Stimulated activated CD4-positive, alpha-beta T cell treated with anti-CD3 and anti-CD28 coated beads, TNF-alpha, amount 100 ng/mL, for 48 hours (primary cell): Measurements from ENCODE around the gene MTMR2.
A peak's percentile ranks its signal among the peaks of the same experiment; 100 is the strongest.
"Not testable (repeated sequence)": the region's sequence is repeated elsewhere in the genome, so short reads cannot be mapped to it uniquely, and the experiment has no call there.

Experiments used
- DNase-seq, 3 donors: peaks; one replicate each; pipeline ENCODE4 v3.0.0-alpha.2; 2020; ENCODE audit warnings: low read depth in 3 of 3

MTMR2 gene

DNA sequence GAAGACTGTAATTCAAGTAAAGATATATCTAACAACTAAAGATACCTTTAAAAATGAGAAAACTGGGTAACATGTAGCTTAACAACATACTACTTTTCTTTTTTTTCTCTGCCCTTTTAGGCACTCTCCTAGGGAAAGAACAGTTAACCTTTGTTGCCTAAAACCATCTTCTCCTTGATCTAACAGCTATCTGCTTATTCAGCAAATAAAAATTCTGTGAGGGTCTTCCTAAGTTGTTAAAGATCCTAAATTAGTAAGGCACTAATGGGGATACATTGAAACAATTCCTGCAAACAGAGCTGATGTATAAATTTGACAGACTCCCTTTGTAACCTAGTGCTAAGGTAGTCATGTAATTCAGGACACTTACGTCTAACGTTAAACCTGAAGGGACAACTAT, 39.1 kb downstream of the MTMR2 start:
- no peak for DNase-seq

DNA sequence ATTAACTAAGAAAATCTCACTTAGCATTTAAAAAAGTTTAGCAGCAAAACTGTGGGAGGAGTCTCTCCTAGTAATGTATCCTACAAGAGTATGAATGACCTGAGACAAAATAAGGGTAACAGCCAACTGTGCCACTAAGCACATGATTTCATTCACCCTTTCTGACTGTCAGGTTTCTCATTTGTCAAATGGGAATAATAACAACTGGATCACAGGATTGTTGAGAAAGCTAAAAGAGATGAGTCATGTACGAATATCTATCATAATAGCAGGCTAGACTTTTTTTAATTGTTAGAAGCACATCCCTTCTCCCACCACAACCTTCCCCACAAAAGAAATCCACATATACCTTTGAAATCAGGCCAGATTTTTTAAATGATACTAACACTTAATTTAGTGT, 39.5 kb downstream of the MTMR2 start:
- DNase-seq = no peak

DNA sequence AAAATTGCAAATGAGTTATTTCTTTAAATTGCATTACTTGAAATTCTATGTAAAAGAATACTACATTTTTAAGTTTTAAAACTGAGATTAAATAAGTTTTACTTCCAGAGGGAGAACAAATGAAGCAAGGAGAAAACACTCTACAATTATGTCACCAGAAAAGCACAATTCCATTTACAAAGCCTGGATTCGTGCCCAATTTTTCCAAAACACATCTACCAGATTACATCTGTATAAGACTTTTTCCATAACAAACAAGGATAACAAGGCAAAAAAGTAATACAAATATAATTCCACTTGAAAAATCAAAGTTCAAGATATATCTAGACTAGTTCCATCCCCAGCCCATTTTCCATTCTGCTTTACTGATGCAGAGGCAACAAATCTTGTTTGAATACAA, 40.5 kb downstream of the MTMR2 start:
- no peak for DNase-seq

DNA sequence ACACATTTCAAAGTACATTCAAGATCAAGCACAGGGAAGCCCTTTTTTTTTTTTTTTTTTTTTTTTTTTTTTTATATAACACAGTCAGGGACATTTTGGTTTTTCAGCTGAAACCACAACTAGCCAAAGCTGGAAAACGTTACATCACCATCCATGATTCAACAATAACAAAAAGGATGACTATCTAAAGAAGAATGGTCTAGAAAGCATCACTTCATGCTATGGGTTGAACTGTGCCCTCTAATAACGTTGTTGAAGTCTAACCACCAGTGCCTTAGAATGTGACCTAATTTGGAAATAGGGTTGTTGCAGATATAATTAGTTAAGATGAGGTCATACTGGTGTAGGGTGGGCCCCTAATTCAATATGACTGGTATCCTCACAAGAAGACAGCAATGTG, 46.6 kb downstream of the MTMR2 start:
- DNase-seq = no peak

DNA sequence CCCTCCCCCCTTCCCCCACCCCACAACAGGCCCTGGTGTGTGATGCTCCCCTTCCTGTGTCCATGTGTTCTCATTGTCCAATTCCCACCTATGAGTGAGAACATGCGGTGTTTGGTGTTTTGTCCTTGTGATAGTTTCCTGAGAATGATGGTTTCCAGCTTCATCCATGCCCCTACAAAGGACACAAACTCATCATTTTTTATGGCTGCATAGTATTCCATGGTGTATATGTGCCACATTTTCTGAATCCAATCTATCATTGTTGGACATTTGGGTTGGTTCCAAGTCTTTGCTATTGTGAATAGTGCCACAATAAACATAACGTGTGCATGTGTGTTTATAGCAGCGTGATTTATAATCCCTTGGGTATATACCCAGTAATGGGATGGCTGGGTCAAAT, 53.0 kb downstream of the MTMR2 start:
- DNase-seq = not testable (repeated sequence)

DNA sequence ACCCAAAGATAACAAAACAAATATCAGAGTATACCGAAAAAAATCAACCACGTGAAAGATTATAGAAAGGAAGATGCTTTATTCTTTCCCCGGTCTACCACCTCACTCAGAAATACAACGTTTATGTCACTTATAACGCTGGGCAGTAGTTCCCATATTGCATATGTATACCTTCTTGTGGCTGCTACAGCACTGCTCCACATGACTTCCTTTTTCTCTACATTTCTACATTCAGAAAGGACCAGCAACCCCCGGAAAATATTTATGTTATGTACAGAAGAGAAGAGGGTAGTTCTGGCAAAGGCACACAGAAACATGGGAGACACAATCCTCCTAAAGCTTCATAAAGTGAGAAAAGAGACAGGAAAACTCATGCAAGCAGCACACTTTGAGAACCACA, 56.8 kb downstream of the MTMR2 start:
- no peak for DNase-seq

DNA sequence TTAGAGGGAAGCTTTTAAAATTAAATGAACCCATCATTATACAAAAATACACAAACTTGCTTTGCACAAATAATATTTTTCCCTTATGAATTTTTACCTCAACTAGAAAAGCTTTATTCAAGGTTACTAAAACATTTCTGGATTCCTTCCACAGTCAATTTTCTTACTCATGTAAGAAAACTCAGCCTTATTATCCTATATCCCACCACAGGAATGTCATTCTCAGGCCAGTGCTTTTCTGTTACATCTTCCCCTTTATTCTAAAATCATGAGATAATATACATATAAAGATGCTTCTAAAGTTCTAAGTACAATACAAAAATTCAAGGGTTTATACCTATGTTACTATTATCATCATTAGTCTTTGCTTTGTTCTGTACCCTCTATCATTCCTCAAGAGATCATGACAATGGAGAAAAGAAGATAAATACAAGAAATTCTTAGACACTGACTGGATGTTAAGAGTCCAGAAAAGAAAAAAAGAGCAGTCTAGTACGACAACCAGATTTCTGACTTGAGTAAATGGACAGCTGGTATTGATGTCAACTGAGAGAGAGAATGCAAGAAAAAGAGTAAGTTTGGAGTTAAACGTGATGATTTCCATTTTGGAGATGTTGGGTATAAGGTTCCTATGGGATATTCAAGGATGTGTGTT, 60.3 kb downstream of the MTMR2 start:
- no peak for DNase-seq

DNA sequence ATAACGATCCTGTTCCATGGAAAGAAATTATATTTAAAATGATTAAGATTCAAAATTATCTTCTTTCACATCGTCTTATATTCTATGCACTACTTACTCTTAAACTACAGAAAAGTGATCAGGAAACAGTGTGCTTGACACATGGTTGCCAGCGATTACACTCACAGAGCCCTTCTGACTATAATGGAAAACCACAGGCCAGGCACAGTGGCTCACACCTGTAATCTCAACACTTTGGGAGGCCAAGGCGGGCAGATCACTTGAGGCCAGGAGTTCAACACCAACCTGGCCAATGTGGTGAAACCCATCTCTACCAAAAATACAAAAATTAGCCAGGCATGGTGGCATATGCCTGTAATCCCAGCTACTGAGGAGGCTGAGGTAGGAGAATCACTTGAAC, 63.9 kb downstream of the MTMR2 start:
- not testable (repeated sequence) for DNase-seq

DNA sequence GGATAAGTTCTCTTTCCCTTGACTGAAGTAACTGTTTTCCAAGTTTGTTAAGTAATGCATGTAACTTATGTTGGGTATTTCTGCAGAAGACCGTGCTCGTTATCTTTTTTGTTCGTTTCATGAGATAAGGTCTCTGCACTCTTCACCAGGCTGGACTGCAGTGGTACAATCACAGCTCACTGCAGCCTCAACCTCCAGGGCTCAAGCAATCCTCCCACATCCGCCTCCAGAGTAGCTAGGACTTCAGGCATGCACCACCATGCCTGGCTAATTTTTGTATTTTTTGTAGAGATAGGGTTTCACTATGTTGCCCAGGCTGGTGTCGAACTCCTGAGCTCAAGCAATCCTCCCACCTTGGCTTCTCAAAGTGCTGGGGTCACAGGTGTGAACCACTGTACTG, 69.5 kb downstream of the MTMR2 start:
- not testable (repeated sequence) for DNase-seq

DNA sequence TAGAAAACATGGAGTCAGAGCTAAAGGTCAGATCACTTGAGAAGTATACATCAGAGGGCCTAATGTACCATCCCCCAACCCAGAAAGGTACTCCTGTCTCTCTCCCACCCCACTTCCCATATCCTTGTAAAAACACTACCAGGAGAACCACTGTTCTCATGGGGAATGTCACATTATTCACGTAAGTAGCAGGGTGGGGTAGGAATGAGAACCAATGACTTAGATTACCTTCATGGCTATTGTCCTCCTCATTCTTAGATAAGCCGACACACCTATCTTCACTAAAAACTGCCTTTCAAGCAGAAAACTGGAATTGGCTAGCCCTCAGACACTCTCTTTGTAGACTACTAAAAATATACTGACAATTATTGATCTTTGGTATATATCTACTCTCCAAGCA, 70.0 kb downstream of the MTMR2 start:
- no peak for DNase-seq

DNA sequence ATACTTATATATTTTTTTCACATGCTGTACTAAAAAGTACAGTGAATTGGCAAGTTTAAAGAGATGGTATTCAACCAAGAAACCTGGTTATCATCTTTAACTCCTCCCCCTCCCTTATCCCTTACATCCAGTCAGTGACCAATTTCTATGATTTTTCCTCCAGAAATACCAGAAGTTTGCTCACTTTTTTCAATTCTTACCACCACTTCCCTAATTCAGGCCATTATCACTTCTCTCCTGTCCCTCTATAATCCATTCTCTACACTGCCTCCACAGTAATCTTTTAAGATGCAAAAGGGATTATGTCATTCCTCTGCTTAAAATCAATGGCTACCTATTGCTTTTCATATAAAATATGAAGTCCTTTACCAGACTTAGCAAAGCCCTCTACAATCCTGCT, 70.8 kb downstream of the MTMR2 start:
- DNase-seq = no peak

DNA sequence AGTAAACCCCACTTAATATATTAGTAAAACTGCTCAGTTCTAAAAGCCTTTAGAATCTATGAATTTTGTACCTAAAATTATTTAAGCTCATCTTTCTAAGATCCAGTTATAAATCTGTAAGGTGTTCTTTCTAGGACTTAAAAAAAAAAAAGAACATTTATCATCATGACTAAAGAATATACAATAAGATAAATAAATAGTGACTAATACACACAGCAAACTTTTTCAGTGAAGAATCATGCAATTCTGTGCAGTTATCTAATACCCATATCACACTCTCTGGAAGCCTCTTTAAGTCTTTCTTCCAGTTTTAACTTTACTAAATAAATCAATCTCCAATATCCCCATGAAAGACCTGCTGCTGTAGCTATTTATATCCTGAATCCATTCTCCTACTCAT, 73.8 kb downstream of the MTMR2 start:
- no peak for DNase-seq

DNA sequence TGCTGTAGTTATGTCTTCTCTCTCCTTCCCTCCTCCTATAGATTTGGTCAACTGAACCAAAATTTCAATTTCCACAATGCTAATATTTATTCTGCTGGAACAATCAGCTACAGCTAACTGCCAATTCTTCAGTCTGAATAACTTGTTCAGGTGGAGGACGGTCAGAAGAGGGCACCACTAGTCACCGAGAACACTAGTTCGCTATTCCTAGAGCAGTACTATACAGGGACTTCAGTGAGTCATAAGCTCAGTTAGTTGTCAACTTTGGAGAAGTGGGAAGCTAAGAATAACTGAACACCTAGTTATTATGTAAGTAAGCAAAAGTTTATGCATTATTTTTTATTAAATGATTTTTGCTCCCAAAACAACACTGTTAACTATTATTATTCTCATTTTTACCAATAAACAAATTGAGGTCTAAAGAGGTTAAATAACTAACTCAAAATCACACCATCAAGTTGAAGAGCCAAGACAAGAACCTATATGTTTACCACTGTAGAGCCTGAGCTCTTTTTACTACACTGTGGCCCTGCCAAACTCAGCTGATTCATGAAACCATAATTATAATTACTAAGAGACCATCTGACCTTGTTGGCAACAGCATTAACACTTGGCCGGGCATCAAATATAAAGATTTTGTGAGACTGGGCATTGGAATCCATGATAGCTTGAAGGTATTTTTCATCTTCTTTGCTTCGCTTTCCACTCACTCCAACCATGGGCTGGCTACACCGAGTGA, 74.7 kb downstream of the MTMR2 start:
- peak in 1 of 3 donors; percentile 4 for DNase-seq

DNA sequence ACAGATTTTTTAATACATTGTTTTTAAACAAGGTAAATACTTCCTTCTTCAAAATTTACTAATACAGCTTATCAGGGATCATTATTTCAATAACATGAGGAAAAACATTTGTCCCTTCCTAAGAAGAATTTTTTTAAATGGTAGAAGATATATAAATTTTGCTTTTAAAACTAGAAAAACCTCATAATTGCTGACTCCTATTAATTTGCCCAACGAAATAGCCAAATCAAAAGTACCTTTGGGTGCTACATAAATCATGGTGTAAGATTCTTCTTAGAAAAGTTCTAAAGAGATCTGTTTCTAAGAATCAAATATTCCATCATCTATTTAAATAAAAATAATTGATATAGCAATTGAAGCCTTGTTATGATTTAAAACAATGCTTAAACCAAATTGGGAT, 78.7 kb downstream of the MTMR2 start:
- DNase-seq = no peak

DNA sequence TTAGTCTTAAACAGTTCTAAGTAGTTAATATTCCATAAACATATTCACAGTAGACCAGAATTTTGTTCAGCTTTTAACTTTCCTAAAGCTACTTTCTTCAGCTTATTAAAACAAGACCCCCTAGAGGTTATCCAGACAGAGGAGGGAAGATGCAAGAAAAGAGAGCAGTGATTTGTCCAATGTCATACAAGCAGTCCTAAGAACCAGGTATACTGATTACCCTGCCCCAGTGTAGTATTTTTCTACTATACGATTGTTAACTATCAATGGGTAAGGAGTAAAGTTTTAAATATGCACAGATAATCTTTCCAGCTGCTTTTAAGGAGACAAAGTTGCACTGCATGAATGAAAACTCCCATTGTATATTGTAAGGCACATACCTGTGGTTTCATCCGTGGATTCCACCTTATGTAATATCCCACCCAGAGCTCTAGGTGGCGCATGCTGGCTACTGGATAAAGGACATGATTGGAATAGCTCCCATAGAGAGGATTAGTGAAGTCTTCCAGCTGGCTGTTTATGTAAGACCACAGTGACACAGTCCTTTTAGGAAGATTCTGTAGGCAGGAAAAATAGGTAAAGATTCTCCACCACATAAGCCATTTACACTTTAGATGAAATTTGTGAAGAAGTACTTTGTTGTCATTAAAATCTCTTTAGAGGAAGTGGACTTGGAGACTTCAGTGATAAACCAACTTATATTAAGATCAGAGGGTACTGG, 88.0 kb downstream of the MTMR2 start:
- DNase-seq = peak; percentile 10 to 43 (median 21)

DNA sequence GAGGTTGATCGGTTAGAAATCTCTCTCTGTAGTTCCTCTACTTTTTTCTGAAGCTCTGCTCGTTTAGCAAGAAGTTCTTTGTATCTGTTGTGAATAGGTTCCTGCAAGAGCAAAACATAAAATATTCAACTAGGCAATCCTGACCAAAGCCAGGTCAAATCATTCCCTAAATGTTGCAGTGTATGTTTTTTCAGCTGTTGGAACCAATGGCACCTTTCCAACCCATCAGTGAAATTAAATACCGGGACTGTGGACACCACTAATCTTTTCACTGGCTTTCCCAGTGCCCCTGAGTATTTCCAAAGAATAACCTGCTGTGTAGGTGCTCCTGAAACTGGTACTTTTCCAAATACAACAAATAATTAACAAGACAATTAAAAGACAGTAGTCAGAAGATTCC, 88.6 kb downstream of the MTMR2 start:
- DNase-seq = no peak

DNA sequence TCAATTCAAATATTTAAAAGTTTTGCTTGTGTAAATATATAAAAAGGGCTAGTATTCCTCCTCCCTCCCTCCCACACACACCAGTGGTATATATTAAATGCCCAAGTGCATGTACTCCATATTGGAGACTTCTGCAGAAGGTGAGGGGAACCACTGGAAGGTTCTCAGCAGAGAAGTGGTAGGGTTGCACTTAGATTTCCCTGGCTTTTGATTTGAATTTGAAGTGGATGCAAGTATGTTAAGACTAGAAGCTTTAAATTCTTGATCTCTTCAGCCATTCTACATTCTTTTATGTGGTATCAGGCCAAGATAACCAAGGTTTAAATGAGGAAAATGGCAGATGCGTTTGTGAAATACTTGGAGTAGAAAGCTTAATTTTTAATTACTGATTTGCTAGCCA, 90.5 kb downstream of the MTMR2 start:
- DNase-seq = no peak

DNA sequence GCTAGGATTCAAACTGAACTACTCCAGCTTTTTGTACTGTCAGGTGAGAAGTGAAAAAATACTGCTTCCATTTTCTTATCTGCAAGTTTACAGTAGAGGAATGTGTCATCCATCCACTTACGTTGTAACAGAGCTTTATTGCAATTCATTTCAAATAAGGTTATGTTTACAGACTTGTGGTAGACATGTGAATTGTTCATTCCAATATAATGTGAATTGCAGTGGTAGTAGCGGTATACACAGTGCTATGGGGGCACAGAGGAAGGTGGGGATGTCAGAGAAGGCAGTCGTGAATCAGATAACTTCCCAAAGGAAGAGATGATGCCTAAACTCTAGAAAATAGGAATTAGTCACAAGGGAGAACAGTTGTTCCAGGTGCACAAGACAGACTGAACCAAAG, 91.1 kb downstream of the MTMR2 start:
- DNase-seq = no peak

DNA sequence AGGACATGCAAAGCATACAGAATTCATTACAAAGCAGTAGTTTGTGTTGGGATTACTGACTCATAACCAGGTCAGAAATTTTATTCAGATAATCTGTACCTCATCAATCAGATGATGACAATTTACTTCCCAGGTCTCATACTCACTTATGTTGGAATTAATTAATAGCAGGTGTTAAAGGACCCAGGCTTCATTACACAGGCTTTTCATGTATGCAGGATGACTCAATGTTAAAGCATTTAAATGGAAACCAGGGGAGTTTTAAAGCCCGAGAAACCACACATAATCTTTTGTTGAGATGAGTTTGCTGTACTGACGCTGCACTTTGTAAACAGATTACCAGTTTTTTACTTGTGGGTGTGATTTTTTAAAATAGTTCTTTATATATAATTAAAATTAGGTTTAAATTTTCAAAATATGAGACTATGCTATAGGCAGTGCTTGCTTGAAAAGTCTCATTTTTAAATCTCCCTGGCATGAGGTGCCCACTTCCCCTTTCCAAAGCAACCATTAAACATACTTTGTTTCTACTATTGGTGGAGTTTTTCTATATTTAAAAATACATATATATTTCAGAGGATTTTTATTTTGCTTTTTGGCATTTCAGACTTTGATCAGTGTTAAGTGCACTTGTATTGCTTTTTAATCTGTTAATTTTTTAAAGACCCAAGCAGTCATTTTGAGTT, 92.6 kb downstream of the MTMR2 start:
- no peak for DNase-seq

DNA sequence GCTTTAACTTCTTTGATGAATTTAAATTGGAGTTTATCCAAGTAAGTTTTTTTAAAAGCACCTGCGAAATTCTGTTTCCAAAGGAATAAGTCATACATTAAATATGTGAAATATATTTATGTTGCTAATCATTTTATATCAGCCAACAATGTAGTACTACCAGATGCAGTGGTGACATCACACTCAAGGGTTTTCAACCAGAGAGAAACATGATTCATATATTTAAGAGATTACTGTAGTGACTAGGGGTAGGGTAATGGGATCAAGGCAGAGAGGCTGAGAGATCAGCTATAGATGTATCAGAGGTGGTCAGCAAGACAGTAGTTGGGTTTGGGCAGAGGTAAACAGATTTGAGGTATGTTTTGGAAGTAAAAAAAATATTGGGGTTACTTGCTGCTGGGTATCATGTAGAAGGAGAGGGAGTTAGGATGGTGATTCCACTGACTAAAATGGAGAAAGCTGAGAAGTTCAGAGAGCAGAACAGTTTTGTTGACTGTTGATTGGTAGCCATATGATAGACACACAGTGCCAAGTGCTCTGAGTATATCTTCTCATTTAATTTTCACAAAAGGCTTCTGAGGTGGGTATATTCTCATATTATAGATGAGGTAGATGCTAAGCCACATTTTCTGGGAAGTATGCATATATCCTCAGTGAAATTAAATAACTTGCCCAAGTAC, 94.2 kb downstream of the MTMR2 start:
- no peak for DNase-seq

DNA sequence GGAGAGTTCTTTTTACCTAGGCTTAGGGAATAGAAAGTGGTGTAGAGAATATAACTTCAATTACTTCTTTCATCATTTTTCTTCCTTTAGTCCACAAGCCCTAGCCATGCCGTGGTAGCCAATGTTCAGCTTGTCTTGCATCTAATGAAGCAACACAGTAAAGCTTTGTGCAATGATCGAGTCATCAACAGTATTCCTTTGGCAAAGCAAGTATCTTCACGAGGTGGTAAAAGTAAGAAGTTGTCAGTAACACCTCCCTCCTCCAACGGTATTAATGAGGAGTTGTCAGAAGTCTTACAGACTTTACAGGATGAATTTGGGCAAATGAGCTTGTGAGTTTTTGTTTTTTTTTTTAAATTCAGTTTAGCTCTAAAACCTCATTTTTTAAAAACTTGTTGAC, 96.2 kb downstream of the MTMR2 start:
- no peak for DNase-seq

DNA sequence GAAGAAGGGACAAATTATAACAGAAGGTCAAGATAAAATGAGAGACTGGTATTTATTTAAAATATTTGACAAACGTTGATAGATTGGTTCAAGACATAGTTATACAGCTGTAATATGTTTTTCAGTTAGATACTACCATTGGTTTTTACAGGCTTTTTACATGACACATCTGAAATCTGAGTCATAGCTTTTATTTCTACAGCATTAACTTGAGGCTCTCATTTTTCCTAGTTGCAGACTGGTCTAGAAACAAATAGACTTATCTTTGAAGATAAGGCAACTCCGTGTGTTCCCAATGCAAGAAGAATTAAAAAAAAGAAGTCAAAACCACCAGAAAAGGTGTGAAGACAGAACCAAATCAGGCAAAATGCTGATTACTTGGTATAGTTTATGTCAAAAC, 102.3 kb downstream of the MTMR2 start:
- no peak for DNase-seq
